HFFc6 (cell line): ENCODE measurements around the gene HSPB3. TPM values are rescaled to one million over a fixed set of nuclear protein-coding genes. Genes with fewer than 3 reads are reported as not detected.
"Not testable (repeated sequence)": the region's sequence is repeated elsewhere in the genome, so short reads cannot be mapped to it uniquely, and the experiment has no call there.

Experiments
- DNase-seq: peaks from one replicate; pipeline ENCODE4 v3.0.0-alpha.2; 2018
- H3K27ac Mint-ChIP-seq: 2 replicates; pipeline ENCODE4 v1.8.0; 2020; ENCODE audit warnings: mild to moderate bottlenecking, mixed read lengths
- H3K27me3 Mint-ChIP-seq: 2 replicates; pipeline ENCODE4 v1.8.0; 2021; ENCODE audit warnings: mild to moderate bottlenecking, moderate library complexity, mixed read lengths; ENCODE audit not compliant: insufficient read depth
- H3K36me3 Mint-ChIP-seq: 2 replicates; pipeline ENCODE4 v1.8.0; 2021; ENCODE audit warnings: low read depth, mixed read lengths
- H3K4me1 Mint-ChIP-seq: 2 replicates; pipeline ENCODE4 v1.8.0; 2020; ENCODE audit warnings: low read depth, mixed read lengths
- H3K4me3 Mint-ChIP-seq: 2 replicates; pipeline ENCODE4 v1.8.0; 2020; ENCODE audit warnings: mild to moderate bottlenecking, moderate library complexity, mixed read lengths
- H3K9me3 Mint-ChIP-seq: 2 replicates; pipeline ENCODE4 v1.8.0; 2020; ENCODE audit warnings: mild to moderate bottlenecking, mixed read lengths
- CTCF ChIP-seq: fragments of 200-600 bp; sonication (generic); IDR thresholded peaks from 2 replicates; pipeline ENCODE4 v1.5.0; 2021; ENCODE audit warnings: antibody characterized with exemption, mild to moderate bottlenecking
- total RNA-seq, 6 experiments: library from RNA; stranded (reverse); fragmentation: NEBNext Ultra II Directional; extraction: Animal tissue kit (Norgen Biotek cat#: 25700); gene quantifications; 2 replicates in 1 of 6; 3 replicates in 5 of 6; pipeline ENCODE4 v1.2.3, GENCODE V29; 2021

The HSPB3 gene
- total RNA-seq, 6 experiments from 2014 or later, result 3.3 to 9.6 (median 7.5) TPM

GRCh38 chr5:54419573-54420423 lies 35.7 kb upstream of the HSPB3 start:
- H3K27me3 Mint-ChIP-seq, H3K4me3 Mint-ChIP-seq, H3K9me3 Mint-ChIP-seq, H3K27ac Mint-ChIP-seq, H3K36me3 Mint-ChIP-seq: not testable (repeated sequence)
- peak; percentile 60 for DNase-seq
- H3K4me1 Mint-ChIP-seq, result peaks cover 33% of the 10 kb centered on the region
- TF ChIP-seq CTCF, result peak; percentile 96

DNA sequence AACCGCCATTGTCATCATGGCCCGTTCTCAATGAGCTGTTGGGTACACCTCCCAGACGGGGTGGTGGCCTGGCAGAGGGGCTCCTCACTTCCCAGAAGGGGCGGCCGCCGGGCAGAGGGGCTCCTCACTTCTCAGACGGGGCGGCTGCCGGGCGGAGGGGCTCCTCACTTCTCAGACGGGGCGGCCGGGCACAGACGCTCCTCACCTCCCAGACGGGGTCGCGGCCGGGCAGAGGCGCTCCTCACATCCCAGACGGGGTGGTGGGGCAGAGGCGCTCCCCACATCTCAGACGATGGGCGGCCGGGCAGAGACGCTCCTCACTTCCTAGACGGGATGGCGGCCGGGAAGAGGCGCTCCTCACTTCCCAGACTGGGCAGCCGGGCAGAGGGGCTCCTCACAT lies 35.0 kb upstream of the HSPB3 start:
- H3K36me3 Mint-ChIP-seq, H3K27ac Mint-ChIP-seq, H3K27me3 Mint-ChIP-seq, H3K9me3 Mint-ChIP-seq, H3K4me3 Mint-ChIP-seq, DNase-seq: not testable (repeated sequence)
- peaks cover 26% of the 10 kb centered on the region for H3K4me1 Mint-ChIP-seq

GRCh38 chr5:54421976-54422375 lies 33.5 kb upstream of the HSPB3 start:
- no peaks in the 10 kb centered on the region for H3K9me3 Mint-ChIP-seq
- no peak overlapping the region for H3K4me3 Mint-ChIP-seq
- no peak for TF ChIP-seq CTCF
- peaks cover 12% of the 10 kb centered on the region for H3K27me3 Mint-ChIP-seq
- no peak for DNase-seq
- peaks cover 16% of the 10 kb centered on the region for H3K4me1 Mint-ChIP-seq
- no peak overlapping the region for H3K27ac Mint-ChIP-seq
- no peaks in the 10 kb centered on the region for H3K36me3 Mint-ChIP-seq

GRCh38 chr5:54425258-54425657 lies 30.2 kb upstream of the HSPB3 start:
- Mint-ChIP-seq H3K9me3 (no peaks in the 10 kb centered on the region), H3K4me3 (no peak overlapping the region), H3K4me1 (no peaks in the 10 kb centered on the region), H3K27me3 (peaks cover 21% of the 10 kb centered on the region), H3K27ac (no peak overlapping the region), H3K36me3 (no peaks in the 10 kb centered on the region)
- no peak for TF ChIP-seq CTCF
- DNase-seq, result no peak

GRCh38 chr5:54426209-54426608 lies 29.3 kb upstream of the HSPB3 start:
- no peak for TF ChIP-seq CTCF
- H3K4me3 Mint-ChIP-seq, result no peak overlapping the region
- no peaks in the 10 kb centered on the region for H3K4me1 Mint-ChIP-seq
- H3K9me3 Mint-ChIP-seq, result no peaks in the 10 kb centered on the region
- no peaks in the 10 kb centered on the region for H3K36me3 Mint-ChIP-seq
- H3K27ac Mint-ChIP-seq, result no peak overlapping the region
- peaks cover 23% of the 10 kb centered on the region for H3K27me3 Mint-ChIP-seq
- DNase-seq, result no peak

- not testable (repeated sequence) for H3K36me3 Mint-ChIP-seq, H3K4me1 Mint-ChIP-seq, DNase-seq, H3K9me3 Mint-ChIP-seq, H3K4me3 Mint-ChIP-seq, H3K27ac Mint-ChIP-seq
- H3K27me3 Mint-ChIP-seq, result peaks cover 18% of the 10 kb centered on the region
Measured at GRCh38 chr5:54434650-54435049, 20.8 kb upstream of the HSPB3 start.
